Right renal pelvis (tissue), 4 donors: ENCODE measurements around the gene DPCD. TPM values are rescaled to one million over a fixed set of nuclear protein-coding genes. Genes with fewer than 3 reads are reported as not detected.

Experiments used
- DNase-seq, 4 donors: peaks; one replicate each; pipeline ENCODE4 v3.0.0-alpha.2; 2013; ENCODE audit warnings: low read depth in 4 of 4, low spot score in 3 of 4, missing footprints in 1 of 4
- polyA plus RNA-seq, 4 donors: library from polyadenylated mRNA; unstranded; fragments of 120-200 nt; gene quantifications; one replicate each; pipeline ENCODE4 v1.2.1, GENCODE V29; 2013; ENCODE audit not compliant: insufficient read length in 4 of 4

The DPCD gene
- 10 to 100 TPM; 39.8 to 50.6 (median 44.7) TPM for polyA plus RNA-seq

GRCh38 chr10:101587725-101588653 lies at the start of gene DPCD, which contains the start of gene POLL:
DPCD (plus strand) TSS chr10:101588321; CDS start chr10:101588337, 16 bp downstream.
POLL (minus strand) TSS chr10:101588257; CDS start chr10:101587360, 897 bp downstream.
- peak; percentile 93 to 95 (median 94) for DNase-seq

- DNase-seq, result no peak
Measured at GRCh38 chr10:101538446-101538845, 49.7 kb upstream of the DPCD start.

GRCh38 chr10:101545898-101546297 lies 42.2 kb upstream of the DPCD start:
- no peak for DNase-seq

- DNase-seq, result no peak
Measured at GRCh38 chr10:101550965-101551364, 37.2 kb upstream of the DPCD start.

- DNase-seq, result no peak
Measured at GRCh38 chr10:101552442-101552841, 35.7 kb upstream of the DPCD start.

GRCh38 chr10:101557541-101557940 lies 30.6 kb upstream of the DPCD start:
- DNase-seq, result no peak

GRCh38 chr10:101558204-101558603 lies 29.9 kb upstream of the DPCD start:
- DNase-seq, result no peak

GRCh38 chr10:101558671-101559595 lies 29.2 kb upstream of the DPCD start:
- DNase-seq, result no peak

GRCh38 chr10:101559596-101560297 lies 28.4 kb upstream of the DPCD start:
- no peak for DNase-seq

GRCh38 chr10:101560298-101561067 lies 27.6 kb upstream of the DPCD start:
- DNase-seq, result no peak

GRCh38 chr10:101561068-101561915 lies 26.8 kb upstream of the DPCD start:
- no peak for DNase-seq

- no peak for DNase-seq
Measured at GRCh38 chr10:101562231-101562630, 25.9 kb upstream of the DPCD start.

- DNase-seq, result no peak
Measured at GRCh38 chr10:101563007-101563406, 25.1 kb upstream of the DPCD start.

GRCh38 chr10:101563497-101564040 lies 24.6 kb upstream of the DPCD start:
- DNase-seq, result no peak

- DNase-seq, result no peak
Measured at GRCh38 chr10:101564490-101564991, 23.6 kb upstream of the DPCD start.

GRCh38 chr10:101565370-101565900 lies 22.7 kb upstream of the DPCD start:
- DNase-seq, result no peak

- DNase-seq, result no peak
Measured at GRCh38 chr10:101565936-101566332, 22.2 kb upstream of the DPCD start.
